IMR-90 (cell line): ENCODE results near the gene ZNF791. TPM values are rescaled to one million over a fixed set of nuclear protein-coding genes. Genes with fewer than 3 reads are reported as not detected.

Experiments
- ATAC-seq: fragments of 200-7000 bp; cut with Tn5 transposase; 2 replicates; pipeline ENCODE4 v1.9.1; 2020; ENCODE audit warnings: low read depth, mild to moderate bottlenecking, moderate library complexity
- BruUV-seq: library from RNA; stranded (reverse); fragments of 400-500 nt; replicated peaks from 2 replicates; lab custom pipeline; 2021; lab: Mats Ljungman, UMichigan
- CTCF ChIA-PET: fragments of 300-600 bp; formaldehyde crosslinking; extraction: SDS; loops from one replicate; lab custom pipeline; 2021; ENCODE audit warnings: antibody characterized with exemption; lab: Yijun Ruan, JAX
- POLR2A ChIA-PET: fragments of 300-600 bp; sonication (Branson Sonifier 250); formaldehyde crosslinking; loops from one replicate; lab custom pipeline; 2022; ENCODE audit warnings: antibody characterized with exemption; ENCODE audit not compliant: unreplicated experiment; lab: Charles Lee
- DNase-seq: peaks from one replicate; pipeline ENCODE4 v3.0.0; 2013
- H2AFZ ChIP-seq: replicated peaks from 2 replicates; pipeline ENCODE3; 2013; ENCODE audit warnings: low read length, mild to moderate bottlenecking; ENCODE audit not compliant: poor library complexity
- H2AK5ac ChIP-seq: 2 replicates; pipeline ENCODE4 v1.6.1; 2013; ENCODE audit warnings: low read depth, low read length, inconsistent platforms
- H2AK9ac ChIP-seq: replicated peaks from 2 replicates; pipeline ENCODE3; 2013; ENCODE audit warnings: mild to moderate bottlenecking, low read depth, low read length, moderate library complexity; ENCODE audit not compliant: poor library complexity
- H2BK120ac ChIP-seq: 2 replicates; pipeline ENCODE4 v1.6.1; 2013; ENCODE audit warnings: low read depth, low read length, inconsistent platforms
- H2BK15ac ChIP-seq: 3 replicates; pipeline ENCODE4 v1.6.1; 2013; ENCODE audit warnings: low read depth, low read length, inconsistent platforms
- H2BK20ac ChIP-seq: 2 replicates; pipeline ENCODE4 v1.6.1; 2013; ENCODE audit warnings: low read depth, mild to moderate bottlenecking, inconsistent platforms, low read length, moderate library complexity
- H2BK5ac ChIP-seq: 2 replicates; pipeline ENCODE4 v1.6.1; 2013; ENCODE audit warnings: mild to moderate bottlenecking, low read depth, low read length, inconsistent platforms; ENCODE audit not compliant: poor library complexity, severe bottlenecking
- H3K14ac ChIP-seq: replicated peaks from 2 replicates; pipeline ENCODE4 v1.6.1; 2013; ENCODE audit warnings: low read depth, low read length, inconsistent platforms
- H3K18ac ChIP-seq: 2 replicates; pipeline ENCODE4 v1.6.1; 2013; ENCODE audit warnings: low read depth, low read length, control low read depth
- H3K23ac ChIP-seq: 2 replicates; pipeline ENCODE4 v1.6.1; 2013; ENCODE audit warnings: low read depth, low read length, inconsistent platforms
- H3K27ac ChIP-seq: 2 replicates; pipeline ENCODE4 v1.5.1; 2013; ENCODE audit warnings: mild to moderate bottlenecking, control low read depth, low read length; ENCODE audit not compliant: insufficient read depth
- H3K27me3 ChIP-seq: 2 replicates; pipeline ENCODE4 v1.6.1; 2013; ENCODE audit warnings: low read length; ENCODE audit not compliant: control insufficient read depth, insufficient read depth
- H3K36me3 ChIP-seq: 2 replicates; pipeline ENCODE4 v1.6.1; 2013; ENCODE audit warnings: low read length, mixed read lengths; ENCODE audit not compliant: control insufficient read depth, insufficient read depth
- H3K4ac ChIP-seq: 2 replicates; pipeline ENCODE4 v1.6.1; 2013; ENCODE audit warnings: low read depth, low read length, inconsistent platforms
- H3K4me1 ChIP-seq: 2 replicates; pipeline ENCODE4 v1.6.1; 2013; ENCODE audit warnings: low read length, mixed read lengths; ENCODE audit not compliant: control insufficient read depth, insufficient read depth
- H3K4me2 ChIP-seq: 2 replicates; pipeline ENCODE4 v1.6.1; 2013; ENCODE audit warnings: low read depth, mild to moderate bottlenecking, control low read depth, low read length, moderate library complexity
- H3K4me3 ChIP-seq: 2 replicates; pipeline ENCODE4 v1.5.1; 2013; ENCODE audit warnings: low read depth, mild to moderate bottlenecking, control low read depth, low read length, moderate library complexity; ENCODE audit not compliant: insufficient read depth
- H3K56ac ChIP-seq: 2 replicates; pipeline ENCODE4 v1.6.1; 2013; ENCODE audit warnings: low read length, inconsistent platforms; ENCODE audit not compliant: insufficient read depth; ENCODE audit errors: extremely low read depth
- H3K79me1 ChIP-seq, 2 experiments: 2 replicates each; pipeline ENCODE4 v1.6.1; 2013; ENCODE audit warnings: low read length in 2 of 2, inconsistent platforms in 1 of 2, low read depth in 1 of 2
- H3K9ac ChIP-seq: 2 replicates; pipeline ENCODE4 v1.6.1; 2013; ENCODE audit warnings: low read depth, low read length, control low read depth
- H3K9me1 ChIP-seq: 2 replicates; pipeline ENCODE4 v1.6.1; 2013; ENCODE audit warnings: low read length, inconsistent platforms; ENCODE audit not compliant: insufficient read depth
- H3K9me3 ChIP-seq: 2 replicates; pipeline ENCODE4 v1.6.1; 2013; ENCODE audit warnings: low read length; ENCODE audit not compliant: control insufficient read depth, insufficient read depth
- H4K20me1 ChIP-seq: 2 replicates; pipeline ENCODE4 v1.6.1; 2013; ENCODE audit warnings: low read length, inconsistent platforms; ENCODE audit not compliant: insufficient read depth
- H4K5ac ChIP-seq: 2 replicates; pipeline ENCODE4 v1.6.1; 2013; ENCODE audit warnings: mild to moderate bottlenecking, low read depth, low read length, control low read depth
- H4K8ac ChIP-seq, 2 experiments: 2 replicates each; pipeline ENCODE4 v1.6.1; 2013; ENCODE audit warnings: low read depth in 2 of 2, low read length in 2 of 2, control low read depth in 1 of 2, inconsistent platforms in 1 of 2
- H4K91ac ChIP-seq: 2 replicates; pipeline ENCODE4 v1.6.1; 2013; ENCODE audit warnings: low read depth, low read length, inconsistent platforms; ENCODE audit not compliant: insufficient read depth
- BHLHE40 ChIP-seq: fragments of 150-350 bp; IDR thresholded peaks from 2 replicates; pipeline ENCODE4 v1.6.1; 2016; ENCODE audit warnings: mild to moderate bottlenecking, low read depth, low read length
- CEBPB ChIP-seq: IDR thresholded peaks from 2 replicates; pipeline ENCODE4 v1.6.1; 2012; ENCODE audit warnings: low read depth, low read length, improper control_type of control experiment
- CHD1 ChIP-seq: IDR thresholded peaks from 2 replicates; pipeline ENCODE4 v1.6.1; 2012; ENCODE audit warnings: low read depth, low read length, improper control_type of control experiment
- FOS ChIP-seq: fragments of 150-350 bp; IDR thresholded peaks from 2 replicates; pipeline ENCODE4 v1.6.1; 2016; ENCODE audit warnings: low read depth, low read length
- MAFK ChIP-seq: IDR thresholded peaks from 2 replicates; pipeline ENCODE4 v1.6.1; 2012; ENCODE audit warnings: low read depth, low read length, improper control_type of control experiment
- MAZ ChIP-seq: IDR thresholded peaks from 2 replicates; pipeline ENCODE4 v1.6.1; 2012; ENCODE audit warnings: low read depth, mild to moderate bottlenecking, low read length, improper control_type of control experiment, moderate library complexity, borderline replicate concordance
- MXI1 ChIP-seq: IDR thresholded peaks from 2 replicates; pipeline ENCODE4 v1.6.1; 2012; ENCODE audit warnings: low read depth, mild to moderate bottlenecking, low read length, moderate library complexity, borderline replicate concordance
- NFE2L2 ChIP-seq: fragments of 150-350 bp; IDR thresholded peaks from 2 replicates; pipeline ENCODE4 v1.6.1; 2016; ENCODE audit warnings: low read depth, mild to moderate bottlenecking, low read length
- POLR2A ChIP-seq: IDR thresholded peaks from 2 replicates; pipeline ENCODE4 v1.6.1; 2012; ENCODE audit warnings: mild to moderate bottlenecking, low read depth, low read length
- RAD21 ChIP-seq: IDR thresholded peaks from 2 replicates; pipeline ENCODE4 v1.6.1; 2012; ENCODE audit warnings: low read length, improper control_type of control experiment
- RCOR1 ChIP-seq: IDR thresholded peaks from 2 replicates; pipeline ENCODE4 v1.6.1; 2012; ENCODE audit warnings: mild to moderate bottlenecking, low read length, improper control_type of control experiment; ENCODE audit not compliant: insufficient replicate concordance
- RFX5 ChIP-seq: IDR thresholded peaks from 2 replicates; pipeline ENCODE4 v1.8.0; 2012; ENCODE audit warnings: low read depth, mild to moderate bottlenecking, low read length, moderate library complexity
- SMC3 ChIP-seq: fragments of 150-350 bp; IDR thresholded peaks from 2 replicates; pipeline ENCODE4 v1.6.1; 2016; ENCODE audit warnings: low read depth, mild to moderate bottlenecking, antibody characterized with exemption, low read length, moderate library complexity
- USF2 ChIP-seq: fragments of 150-350 bp; IDR thresholded peaks from 2 replicates; pipeline ENCODE4 v1.6.1; 2017; ENCODE audit warnings: mild to moderate bottlenecking, antibody characterized with exemption, low read length, low read depth
- WGBS, 2 experiments: methylation state at CpG; one replicate each; pipeline versions ENCODE4 v1.1.5 to v1.1.7; 2013; ENCODE audit warnings: missing lambda C conversion rate in 2 of 2; ENCODE audit not compliant: insufficient read length in 1 of 2; ENCODE audit errors: extremely low coverage in 2 of 2; 5-methylcytosine and 5-hydroxymethylcytosine counted together
- dilution Hi-C: fragments of 300-500 bp; cut with HindIII; formaldehyde crosslinking; loops from one replicate; pipeline ENCODE4 v1.14.3; 2018; ENCODE audit warnings: low sequenced_read_pairs; ENCODE audit not compliant: unreplicated experiment
- in situ Hi-C: fragments of 300-500 bp; cut with MboI; formaldehyde crosslinking; loops from 3 replicates; pipeline ENCODE4 v1.14.3; 2019; ENCODE audit warnings: low sequenced_read_pairs, inconsistent platforms, mixed read lengths
- intact Hi-C: fragments of 100-400 bp; cut with micrococcal nuclease; formaldehyde crosslinking; loops from 2 replicates; pipeline ENCODE4 v1.10.0; 2022
- polyA plus RNA-seq, 3 experiments: library from polyadenylated mRNA; depleted of rRNA; stranded (reverse); fragments of >200 nt; gene quantifications; 2 replicates each; pipeline ENCODE4 v1.2.3, GENCODE V29; 2012; ENCODE audit warnings: low replicate concordance in 1 of 3
- total RNA-seq: library from RNA; depleted of rRNA; stranded (reverse); fragments of >200 nt; gene quantifications from 2 replicates; pipeline ENCODE4 v1.2.3, GENCODE V29; 2012
- TF ChIP-seq, protein P1 (sequence below): fragments of 150-350 bp; IDR thresholded peaks from 2 replicates; pipeline ENCODE4 v1.6.1; 2016; ENCODE audit warnings: low read depth, mild to moderate bottlenecking, low read length, moderate library complexity, borderline replicate concordance
- TF ChIP-seq, protein P2 (sequence below): conservative IDR thresholded peaks from 2 replicates; pipeline ENCODE4 v1.5.1; 2012; ENCODE audit warnings: mild to moderate bottlenecking, low read depth, low read length, improper control_type of control experiment

Gene ZNF791
- total and polyA plus RNA-seq, 2 of the 4 experiments (the other 2 are of a cell fraction), result 7.1 to 15.8 TPM

DNA sequence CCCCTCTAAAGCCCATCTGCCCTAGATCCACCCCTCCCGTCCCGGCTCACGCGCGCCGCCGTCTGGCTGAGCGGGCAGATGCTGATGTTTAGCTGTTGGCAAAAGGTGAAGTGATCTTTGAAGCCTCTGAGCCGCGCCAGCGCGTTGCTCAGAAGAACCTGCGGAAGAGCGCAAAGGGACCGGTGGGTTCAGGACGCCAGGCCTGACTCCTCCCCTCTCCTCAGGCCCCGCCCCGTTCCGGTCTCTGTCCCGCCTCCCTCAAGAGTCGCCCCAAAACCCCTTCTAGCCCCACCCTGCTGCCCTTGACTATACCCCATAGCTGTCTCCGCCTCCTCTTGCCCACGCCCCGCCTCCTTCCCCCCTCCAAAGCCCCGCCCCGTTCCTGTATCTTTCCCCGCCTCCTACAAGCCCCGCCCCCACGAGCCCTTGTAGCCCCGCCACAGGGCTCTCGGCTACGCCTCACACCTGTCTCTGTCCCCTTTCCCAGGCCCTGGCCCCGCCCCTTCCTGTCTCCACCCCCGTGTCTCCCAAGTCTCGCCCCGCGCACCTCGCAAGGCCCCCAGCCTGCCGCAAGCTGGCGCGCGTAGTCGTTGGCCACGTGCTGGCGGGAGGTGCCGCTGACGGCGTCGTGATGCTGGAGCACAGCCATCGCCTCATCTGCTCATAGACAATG lies 46.3 kb downstream of the ZNF791 start:
- Histone ChIP-seq H3K9me3 (no peaks in the 10 kb centered on the region), H2AK5ac (no peak overlapping the region), H4K20me1 (no peaks in the 10 kb centered on the region), H3K18ac (no peak overlapping the region), H3K27ac (no peak overlapping the region), H2BK20ac (no peak overlapping the region), H2BK15ac (no peak overlapping the region), H3K4ac (no peak overlapping the region), H3K9ac (no peak overlapping the region), H3K36me3 (peaks cover 42% of the 10 kb centered on the region), H3K56ac (no peak overlapping the region), H2BK5ac (no peak overlapping the region), H3K4me3 (no peak overlapping the region), H3K27me3 (no peaks in the 10 kb centered on the region), H3K4me1 (no peaks in the 10 kb centered on the region), H3K79me1 (no peaks in the 10 kb centered on the region), H4K8ac (no peak overlapping the region), H3K23ac (no peak overlapping the region), H2BK120ac (no peak overlapping the region), H2AK9ac (peak overlapping the region; percentile 28), H4K5ac (no peak overlapping the region), H2AFZ (peak overlapping the region; percentile 43), H3K9me1 (no peaks in the 10 kb centered on the region), H4K91ac (no peak overlapping the region), H3K14ac (no peak overlapping the region), H3K4me2 (no peak overlapping the region)
- ATAC-seq (no peak), DNase-seq (no peak)
- intact Hi-C loops, result no loop called here
- no peak for TF ChIP-seq BHLHE40
- TF ChIP-seq RCOR1, result no peak
- no peak for TF ChIP-seq MAFK
- TF ChIP-seq MAZ, result no peak
- TF ChIP-seq MXI1, result no peak
- no peak for TF ChIP-seq POLR2A
- TF ChIP-seq, protein P1, sequence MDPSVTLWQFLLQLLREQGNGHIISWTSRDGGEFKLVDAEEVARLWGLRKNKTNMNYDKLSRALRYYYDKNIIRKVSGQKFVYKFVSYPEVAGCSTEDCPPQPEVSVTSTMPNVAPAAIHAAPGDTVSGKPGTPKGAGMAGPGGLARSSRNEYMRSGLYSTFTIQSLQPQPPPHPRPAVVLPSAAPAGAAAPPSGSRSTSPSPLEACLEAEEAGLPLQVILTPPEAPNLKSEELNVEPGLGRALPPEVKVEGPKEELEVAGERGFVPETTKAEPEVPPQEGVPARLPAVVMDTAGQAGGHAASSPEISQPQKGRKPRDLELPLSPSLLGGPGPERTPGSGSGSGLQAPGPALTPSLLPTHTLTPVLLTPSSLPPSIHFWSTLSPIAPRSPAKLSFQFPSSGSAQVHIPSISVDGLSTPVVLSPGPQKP, result no peak
- no peak for TF ChIP-seq NFE2L2
- no peak for TF ChIP-seq CEBPB
- TF ChIP-seq RFX5, result no peak
- TF ChIP-seq CHD1, result no peak
- TF ChIP-seq, protein P2, sequence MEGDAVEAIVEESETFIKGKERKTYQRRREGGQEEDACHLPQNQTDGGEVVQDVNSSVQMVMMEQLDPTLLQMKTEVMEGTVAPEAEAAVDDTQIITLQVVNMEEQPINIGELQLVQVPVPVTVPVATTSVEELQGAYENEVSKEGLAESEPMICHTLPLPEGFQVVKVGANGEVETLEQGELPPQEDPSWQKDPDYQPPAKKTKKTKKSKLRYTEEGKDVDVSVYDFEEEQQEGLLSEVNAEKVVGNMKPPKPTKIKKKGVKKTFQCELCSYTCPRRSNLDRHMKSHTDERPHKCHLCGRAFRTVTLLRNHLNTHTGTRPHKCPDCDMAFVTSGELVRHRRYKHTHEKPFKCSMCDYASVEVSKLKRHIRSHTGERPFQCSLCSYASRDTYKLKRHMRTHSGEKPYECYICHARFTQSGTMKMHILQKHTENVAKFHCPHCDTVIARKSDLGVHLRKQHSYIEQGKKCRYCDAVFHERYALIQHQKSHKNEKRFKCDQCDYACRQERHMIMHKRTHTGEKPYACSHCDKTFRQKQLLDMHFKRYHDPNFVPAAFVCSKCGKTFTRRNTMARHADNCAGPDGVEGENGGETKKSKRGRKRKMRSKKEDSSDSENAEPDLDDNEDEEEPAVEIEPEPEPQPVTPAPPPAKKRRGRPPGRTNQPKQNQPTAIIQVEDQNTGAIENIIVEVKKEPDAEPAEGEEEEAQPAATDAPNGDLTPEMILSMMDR, result no peak
- TF ChIP-seq FOS, result no peak
- TF ChIP-seq SMC3, result no peak
- TF ChIP-seq RAD21, result no peak
- TF ChIP-seq USF2, result no peak
- in situ Hi-C loops, result no loop called here
- WGBS, 2 experiments, result 76% methylated on average over 21 of the region's 50 CpGs; no CpG with 5 or more reads in 1 of the 2 experiments
- BruUV-seq, result no TSS peak
- CTCF ChIA-PET, result no interaction called here
- POLR2A ChIA-PET, result no interaction called here
- dilution Hi-C loops, result no loop called here
